GM19463 (cell line): ENCODE data around the gene HMGCR.
A peak's percentile ranks its signal among the peaks of the same experiment; 100 is the strongest.

Experiments used
- ATAC-seq: cut with Tn5 transposase; IDR thresholded peaks from one replicate; pipeline ENCODE4 v1.9.1; 2021; ENCODE audit warnings: mild to moderate bottlenecking, moderate library complexity; ENCODE audit not compliant: unreplicated experiment

Gene HMGCR

DNA sequence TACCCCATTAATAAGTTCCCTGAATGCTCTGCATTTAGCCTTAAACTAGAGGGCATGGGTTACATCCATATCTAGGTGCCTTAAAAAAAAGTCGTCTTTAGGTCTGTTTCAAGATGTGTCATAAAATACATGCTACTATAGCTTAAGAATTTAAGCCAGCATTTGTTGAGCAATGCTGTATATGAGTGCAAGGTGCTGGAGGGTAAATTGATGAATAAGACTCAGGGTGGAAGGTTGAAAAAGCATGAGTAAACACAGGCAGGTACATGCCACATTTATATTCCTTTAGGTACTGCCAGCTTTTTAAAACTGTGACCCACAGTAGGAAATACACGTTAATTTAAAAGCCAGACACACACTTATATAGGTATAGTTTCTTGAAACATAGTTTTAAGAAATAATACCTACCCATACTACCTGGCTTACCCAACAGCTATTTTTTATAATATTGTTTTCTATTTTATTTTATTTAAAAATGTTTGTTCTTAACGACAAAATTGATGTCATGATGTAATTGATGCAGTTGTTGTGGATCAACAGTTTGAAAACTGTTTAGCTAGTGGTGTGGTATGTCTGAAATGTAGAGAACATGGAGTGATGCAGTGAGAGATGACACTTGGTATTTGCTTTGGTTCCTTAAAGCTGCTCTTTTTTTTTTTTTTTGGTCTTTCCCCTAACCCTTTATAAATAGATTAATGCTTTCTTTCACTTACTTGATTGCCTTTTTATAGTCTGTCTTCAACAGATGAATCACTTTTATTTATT is 3.9 kb downstream of the HMGCR start:
- ATAC-seq, result no peak

DNA sequence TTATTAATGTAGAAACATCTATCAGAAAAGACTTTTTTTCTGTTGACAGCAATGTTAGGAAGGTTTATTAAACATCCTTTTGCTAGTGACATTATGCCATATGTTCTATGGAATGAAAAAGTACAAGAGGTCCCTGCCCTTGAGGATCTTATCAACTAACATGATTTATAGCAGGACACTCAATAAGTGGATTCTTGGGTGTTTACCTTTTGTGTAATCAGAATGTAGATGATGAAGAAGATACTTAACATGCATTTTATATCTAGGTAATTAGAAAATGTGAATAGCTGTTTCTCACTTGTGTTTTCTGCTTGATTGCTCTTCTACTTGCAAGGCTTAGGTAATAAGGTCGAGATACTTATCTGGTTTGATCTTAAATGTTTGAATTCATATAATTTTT is 4.9 kb downstream of the HMGCR start:
- ATAC-seq, result no peak

DNA sequence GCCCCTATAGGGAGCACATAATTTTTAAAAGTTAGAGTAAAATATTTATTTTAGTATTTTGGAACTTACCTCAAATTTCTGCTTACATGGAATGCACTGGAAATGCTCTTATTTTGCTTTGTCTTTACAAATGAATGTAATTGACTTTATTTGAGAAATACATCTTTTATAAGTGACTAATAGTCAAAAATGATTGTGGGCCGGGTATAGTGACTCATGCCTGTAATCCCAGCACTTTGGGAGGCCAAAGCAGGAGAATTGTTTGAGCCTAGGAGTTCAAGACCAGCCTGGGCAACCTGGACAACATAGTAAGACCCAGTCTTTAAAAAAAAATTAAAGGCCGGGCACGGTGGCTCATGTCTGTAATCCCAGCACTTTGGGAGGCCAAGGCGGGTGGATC is 5.8 kb downstream of the HMGCR start:
- ATAC-seq, result no peak

DNA sequence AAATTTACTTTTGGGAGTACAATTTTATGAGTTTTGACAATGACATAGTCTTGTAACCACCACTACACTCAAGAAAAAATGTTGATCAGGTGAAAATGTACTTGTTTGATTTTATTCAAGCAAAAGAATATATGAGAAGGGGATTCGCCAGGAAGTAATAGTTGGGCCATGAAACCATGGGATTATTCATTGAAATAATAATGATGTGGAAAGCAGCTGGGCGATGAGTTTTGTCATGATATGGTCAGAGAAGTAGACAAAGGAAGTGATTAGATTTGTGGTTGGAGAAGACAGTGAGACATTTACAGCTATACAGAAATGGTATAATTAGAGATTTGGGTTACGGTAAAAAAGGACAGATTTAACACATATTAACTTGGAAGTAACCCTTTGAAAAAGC is 11.2 kb downstream of the HMGCR start:
- no peak for ATAC-seq

DNA sequence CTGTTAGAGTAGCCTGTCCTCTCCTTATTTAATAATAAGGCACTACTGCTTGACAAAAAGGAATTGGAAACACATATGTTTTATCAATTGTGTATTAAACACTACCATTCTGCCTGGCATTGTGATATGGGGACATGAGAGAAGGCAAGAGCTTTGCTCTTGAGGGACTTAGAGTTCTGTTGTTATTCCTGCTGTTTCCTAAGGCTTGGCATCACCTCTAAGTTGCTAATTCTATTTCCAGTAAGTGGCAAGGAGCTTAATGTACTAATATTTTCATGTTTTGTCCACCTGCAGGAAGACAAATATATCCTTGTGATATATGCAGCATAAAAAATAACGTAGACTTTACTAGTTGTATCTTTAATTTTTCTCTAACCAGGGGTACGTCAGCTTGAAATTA is 12.6 kb downstream of the HMGCR start:
- no peak for ATAC-seq

DNA sequence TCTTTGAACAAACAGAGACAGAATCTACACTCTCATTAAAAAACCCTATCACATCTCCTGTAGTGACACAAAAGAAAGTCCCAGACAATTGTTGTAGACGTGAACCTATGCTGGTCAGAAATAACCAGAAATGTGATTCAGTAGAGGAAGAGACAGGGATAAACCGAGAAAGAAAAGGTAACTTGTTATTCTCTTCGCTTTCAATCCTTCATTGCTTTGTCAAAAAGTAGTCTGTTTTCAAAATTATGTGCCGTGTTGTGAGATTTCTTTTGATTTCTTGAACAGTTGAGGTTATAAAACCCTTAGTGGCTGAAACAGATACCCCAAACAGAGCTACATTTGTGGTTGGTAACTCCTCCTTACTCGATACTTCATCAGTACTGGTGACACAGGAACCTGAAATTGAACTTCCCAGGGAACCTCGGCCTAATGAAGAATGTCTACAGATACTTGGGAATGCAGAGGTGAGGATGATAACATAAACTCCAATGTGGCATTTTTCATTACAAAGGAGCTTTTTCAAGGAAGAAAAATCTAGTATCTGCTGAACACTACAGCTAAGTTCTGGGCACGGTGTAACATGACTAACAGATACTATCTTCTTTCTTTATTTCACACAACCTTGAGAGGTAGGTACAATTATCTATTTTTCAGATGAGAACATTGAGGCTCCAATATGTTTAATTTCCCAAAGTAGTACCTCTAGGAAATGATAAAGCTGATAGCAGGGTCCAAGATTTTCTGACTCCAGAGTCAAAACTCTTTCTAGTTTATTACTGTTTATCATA is 14.3 kb downstream of the HMGCR start:
- ATAC-seq, result no peak

DNA sequence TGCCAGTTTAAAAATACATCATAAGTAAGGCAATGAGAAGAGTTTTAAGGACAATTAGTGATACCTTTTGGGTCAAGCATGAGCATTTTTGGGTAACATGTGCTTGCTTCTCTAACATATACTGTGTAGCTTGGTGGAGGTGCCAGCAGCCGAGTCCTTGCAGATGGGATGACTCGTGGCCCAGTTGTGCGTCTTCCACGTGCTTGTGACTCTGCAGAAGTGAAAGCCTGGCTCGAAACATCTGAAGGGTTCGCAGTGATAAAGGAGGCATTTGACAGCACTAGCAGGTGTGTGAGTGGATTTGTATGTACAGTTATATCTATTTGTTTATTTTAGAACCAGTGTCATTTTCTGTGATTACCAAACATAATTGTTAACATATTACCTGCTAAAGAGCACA is 18.2 kb downstream of the HMGCR start:
- ATAC-seq, result no peak

DNA sequence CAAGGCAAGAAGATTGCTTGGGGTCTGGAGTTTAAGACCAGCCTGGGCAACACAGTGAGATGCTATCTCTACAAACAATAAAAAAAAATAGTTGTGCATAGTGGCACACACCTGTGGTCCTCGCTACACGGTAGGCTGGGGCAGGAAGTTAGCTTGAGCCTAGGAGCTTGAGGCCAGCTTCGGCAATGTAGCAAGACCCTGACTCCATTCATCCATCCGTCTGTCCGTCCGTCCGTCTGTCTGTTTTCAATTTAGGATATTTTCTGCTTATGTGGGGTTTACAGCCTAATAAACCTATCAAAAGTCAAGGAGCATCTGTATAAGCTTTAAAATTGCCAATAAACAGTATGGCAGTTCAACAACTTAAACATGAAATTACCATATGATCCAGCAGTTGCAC is 19.7 kb downstream of the HMGCR start:
- ATAC-seq, result no peak

DNA sequence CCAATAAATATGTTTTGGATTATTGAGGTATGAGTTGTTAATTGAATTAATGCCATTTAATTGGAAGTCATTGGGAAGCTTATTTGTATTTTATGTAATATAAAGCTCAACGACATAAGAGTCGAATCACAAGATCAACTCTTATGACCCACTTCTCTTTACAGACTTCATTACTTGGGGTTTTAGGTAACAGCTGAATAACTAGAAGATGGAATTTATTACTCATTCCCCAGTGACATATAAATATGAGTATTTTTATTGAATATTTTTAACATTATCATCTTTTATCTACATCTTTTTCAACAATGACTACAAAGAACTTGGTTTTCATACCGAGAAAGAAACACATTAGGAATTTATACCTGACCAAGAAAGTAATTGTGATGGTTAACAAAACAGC is 21.1 kb downstream of the HMGCR start:
- ATAC-seq, result no peak

DNA sequence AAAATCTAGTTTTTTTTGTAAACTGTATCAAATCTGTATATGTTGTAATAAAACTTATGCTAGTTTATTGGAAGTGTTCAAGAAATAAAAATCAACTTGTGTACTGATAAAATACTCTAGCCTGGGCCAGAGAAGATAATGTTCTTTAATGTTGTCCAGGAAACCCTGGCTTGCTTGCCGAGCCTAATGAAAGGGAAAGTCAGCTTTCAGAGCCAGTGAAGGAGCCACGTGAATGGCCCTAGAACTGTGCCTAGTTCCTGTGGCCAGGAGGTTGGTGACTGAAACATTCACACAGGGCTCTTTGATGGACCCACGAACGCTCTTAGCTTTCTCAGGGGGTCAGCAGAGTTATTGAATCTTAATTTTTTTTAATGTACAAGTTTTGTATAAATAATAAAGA is 24.3 kb downstream of the HMGCR start:
- ATAC-seq, result no peak

DNA sequence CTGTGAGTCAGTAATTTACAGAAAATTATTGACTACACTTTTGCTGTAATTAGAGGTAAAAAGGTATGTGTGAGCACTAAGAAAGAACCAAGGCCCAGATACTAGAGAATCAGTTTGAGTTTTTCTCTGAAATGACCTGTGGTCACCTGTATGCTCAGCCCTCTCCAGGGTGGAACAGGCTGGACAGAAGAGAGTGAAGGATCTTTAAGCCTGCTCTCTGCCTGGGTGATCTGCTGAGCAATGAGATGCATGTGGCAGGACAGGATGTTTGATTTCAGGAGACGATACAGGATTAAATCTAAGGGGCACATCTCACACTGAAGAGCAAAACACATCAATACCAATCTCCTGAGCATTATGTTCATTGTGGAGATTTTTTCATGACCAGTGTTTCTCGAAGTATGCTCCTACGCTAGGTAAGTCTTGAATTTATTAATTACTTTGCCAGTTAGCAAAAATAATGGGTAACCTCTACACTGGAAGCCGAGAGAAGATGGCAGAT is 25.5 kb downstream of the HMGCR start:
- ATAC-seq, result no peak

DNA sequence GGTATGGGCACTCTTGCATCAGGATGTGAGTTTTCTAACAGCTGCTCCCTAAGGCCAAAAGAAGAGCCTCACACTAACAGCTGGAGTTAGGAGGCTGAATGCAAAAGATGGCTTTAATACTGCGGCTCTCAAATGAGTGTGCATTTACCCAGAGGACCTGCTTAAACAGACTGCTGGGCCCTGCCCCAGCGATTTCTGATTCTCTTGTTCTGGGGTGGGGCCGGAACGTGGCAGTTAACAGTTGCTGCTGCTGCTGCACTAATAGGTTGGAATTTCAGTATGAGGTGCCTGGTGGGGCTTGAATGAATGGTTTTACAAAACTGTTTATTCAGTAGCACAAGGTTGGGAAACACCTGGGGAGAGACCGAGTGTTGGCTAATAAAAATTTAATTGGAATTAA is 26.1 kb downstream of the HMGCR start:
- no peak for ATAC-seq

DNA sequence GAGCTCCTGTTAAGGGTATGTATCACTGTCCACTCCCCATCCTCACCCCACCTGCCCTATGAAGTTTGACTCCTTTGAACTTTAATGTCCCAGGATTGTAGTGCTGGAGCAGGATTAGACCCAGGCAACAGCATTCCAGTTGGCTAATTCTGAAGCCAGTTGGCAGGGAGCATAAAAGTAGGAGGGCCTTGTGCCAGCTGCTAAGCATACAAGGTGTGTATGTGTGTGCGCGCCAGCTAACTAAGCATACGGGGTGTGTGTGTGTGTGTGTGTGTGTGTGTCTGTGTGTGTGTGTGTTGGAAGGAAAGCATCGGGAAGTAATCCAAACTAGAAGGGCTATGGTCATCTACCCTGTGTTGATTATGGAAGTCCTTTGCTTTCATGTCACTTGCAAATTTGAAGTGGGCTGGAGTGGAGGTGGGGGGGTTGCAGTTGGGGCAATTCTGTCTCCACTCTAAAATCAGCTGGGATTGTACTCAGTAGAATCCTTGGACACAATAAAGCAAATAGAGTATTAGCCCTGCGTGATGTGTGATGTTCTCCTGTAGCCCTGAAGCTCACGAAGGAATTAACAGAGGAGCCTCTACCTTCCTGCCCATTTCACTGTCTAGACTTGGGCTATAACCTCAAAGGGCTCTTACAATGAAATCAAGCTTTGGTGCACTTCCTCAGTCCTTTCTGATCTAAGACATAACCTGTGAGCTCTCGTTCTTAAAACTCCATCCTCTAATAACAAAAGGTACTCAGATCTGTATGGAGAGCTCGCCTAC is 26.9 kb downstream of the HMGCR start:
- no peak for ATAC-seq

DNA sequence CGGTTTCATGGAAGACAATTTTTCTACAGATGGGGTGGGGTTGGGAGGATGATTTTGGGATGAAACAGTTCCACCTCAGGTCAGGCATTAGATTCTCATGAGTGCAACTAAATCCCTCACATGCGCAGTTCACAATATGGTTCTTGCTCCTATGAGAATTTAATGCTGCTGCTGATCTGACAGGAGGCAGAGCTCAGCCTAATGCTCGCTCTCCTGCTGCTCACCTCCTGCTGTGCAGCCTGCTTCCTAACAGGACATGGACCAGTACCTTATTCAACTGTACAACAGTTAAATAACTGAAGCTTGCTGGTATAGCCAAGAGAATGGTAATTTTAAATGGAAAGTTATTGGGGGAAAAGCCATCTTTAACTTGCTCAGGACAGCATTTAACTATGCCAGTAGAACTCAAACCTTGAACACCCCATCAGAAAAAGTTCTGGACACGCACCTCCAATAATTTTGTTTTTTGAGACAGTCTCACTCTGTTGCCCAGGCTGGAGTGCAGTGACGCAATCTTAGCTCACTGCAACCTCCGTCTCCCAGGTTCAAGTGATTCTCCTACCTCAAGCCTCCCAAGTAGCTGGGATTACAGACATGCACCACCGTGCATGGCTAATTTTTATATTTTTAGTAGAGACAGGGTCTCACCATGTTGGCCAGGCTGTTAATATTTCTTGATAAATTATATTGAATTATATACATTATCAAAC is 27.7 kb downstream of the HMGCR start:
- ATAC-seq, result no peak

DNA sequence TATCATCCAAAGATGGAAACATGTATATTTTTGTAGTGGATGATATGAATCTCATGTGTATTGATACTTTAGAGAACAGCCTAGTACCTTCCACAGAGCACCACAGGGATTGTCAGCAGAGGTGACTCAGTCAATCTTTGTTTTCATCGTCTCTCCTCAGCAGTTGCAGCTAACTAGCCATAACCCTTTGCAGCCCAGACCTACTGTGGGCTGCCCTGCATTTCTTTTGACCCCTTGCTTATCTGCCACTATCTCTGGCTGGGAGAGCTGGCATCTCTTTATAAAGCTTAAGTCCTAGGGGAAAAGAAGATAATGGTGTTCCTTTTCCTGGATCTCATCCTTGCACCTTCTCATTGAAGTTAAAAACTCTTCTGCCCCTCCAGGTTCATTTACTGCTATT is 28.7 kb downstream of the HMGCR start:
- no peak for ATAC-seq

DNA sequence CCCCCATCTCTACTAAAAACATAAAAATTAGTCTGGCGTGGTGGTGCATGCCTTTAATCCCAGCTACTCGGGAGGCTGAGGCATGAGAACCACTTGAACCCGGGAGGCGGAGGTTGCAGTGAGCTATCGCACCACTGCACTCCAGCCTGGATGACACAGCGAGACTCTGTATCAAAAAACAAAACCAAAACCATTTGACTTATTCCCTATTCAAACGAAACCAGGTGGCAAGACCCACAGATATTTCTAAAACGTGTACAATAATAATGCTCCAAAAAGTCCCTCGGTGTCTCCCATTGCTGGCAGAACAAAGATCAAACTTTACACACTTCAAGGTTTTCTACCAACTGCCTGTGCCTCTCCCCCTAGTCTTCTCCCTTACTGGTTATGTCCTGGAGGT is 29.8 kb downstream of the HMGCR start:
- ATAC-seq, result peak; percentile 81

DNA sequence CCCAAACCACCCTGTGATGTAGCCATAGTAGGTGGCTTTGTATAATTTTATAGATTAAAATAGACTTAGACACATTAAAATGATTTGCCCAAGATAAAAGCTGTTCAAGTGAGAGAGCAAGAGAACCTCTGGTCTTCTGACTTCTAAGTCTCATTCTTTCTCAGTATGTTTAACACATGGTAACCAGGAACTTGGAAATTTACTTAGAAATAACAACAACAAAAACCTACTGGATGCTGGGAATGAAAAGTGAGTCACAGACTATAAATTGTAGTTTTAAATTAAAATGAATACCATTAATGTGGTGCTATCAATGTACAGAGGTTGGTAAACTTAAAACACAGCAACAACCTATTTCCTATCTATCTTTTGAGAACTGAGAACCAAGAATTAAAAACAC is 30.4 kb downstream of the HMGCR start:
- ATAC-seq, result no peak

DNA sequence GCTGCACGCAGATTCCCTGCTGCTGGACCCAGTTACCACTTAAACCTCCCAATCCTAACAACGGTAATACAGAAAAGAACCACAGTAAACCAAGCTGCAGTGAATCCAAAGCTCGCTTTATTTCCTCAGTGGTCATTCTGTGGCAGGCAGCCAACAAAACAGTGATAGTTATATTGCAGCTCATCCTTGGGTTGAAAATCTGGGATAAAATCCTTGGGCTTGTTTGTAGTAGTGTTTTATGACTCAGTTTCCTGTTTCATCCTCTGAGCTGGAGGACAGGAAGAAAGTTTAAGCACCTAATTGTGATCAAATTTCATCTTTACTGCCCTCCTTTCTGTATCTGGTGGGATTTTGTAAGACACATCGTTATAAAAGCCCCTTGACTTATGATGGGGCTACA is 31.4 kb downstream of the HMGCR start:
- no peak for ATAC-seq

DNA sequence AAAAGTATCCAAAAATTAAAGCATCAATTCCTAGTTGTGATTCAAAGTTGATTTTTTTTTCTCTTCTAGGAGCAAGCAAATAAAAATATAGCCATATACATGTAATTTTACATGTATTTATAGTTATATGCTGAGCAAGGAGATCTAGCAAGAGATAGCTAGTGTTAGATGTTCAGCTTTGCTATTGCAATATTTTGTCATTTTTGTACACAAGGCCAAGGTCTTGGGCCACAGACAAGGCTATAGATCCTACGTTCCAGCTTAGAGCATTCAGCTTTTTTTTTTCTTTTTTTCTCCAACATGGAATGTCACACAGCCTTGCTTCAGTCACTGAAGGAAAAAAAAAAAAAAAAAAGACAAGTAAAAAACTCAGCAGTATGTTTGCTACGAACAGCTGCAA is 36.8 kb downstream of the HMGCR start:
- no peak for ATAC-seq

DNA sequence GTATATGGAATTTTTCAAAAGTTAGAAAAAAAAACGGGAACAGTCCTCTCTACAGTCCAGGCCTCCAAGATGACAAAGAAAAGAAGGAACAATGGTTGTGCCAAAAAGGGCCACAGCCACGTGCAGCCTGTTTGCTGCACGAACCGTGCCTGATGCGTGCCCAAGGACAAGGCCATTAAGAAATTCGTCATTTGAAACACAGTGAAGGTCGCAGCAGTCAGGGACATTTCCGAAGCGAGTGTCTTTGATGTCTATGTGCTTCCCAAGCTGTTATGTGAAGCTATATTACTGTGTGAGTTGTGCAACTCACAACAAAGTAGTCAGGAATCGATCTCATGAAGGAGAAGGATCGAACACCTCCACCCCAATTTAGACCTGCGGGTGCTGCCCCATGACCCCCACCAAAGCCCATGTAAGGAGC is 37.4 kb downstream of the HMGCR start:
- ATAC-seq, result no peak

DNA sequence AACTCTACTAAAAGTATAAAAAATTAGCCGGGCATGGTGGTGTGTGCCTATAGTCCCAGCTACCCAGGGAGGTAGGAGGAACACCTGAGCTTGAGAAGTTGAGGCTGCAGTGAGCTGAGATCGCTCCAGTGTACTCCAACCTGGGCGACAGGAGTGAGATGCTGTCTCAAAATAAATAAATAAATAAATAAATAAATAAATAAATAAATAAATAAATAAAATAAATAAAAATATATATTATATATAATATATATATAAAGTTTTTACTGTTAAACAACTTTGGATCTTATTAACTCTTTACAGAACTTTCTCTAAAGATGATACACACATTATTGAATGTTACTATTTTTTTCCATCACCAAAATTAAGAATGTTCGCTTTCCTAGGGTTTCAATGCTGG is 38.4 kb downstream of the HMGCR start:
- no peak for ATAC-seq
